ENCODE results near the gene RNPEPL1. TPM values are rescaled to one million over a fixed set of nuclear protein-coding genes. Genes with fewer than 3 reads are reported as not detected.

Gene RNPEPL1
- total RNA-seq, 3 donors from 2014 or later, result 76.4 to 119 (median 76.9) TPM

DNA sequence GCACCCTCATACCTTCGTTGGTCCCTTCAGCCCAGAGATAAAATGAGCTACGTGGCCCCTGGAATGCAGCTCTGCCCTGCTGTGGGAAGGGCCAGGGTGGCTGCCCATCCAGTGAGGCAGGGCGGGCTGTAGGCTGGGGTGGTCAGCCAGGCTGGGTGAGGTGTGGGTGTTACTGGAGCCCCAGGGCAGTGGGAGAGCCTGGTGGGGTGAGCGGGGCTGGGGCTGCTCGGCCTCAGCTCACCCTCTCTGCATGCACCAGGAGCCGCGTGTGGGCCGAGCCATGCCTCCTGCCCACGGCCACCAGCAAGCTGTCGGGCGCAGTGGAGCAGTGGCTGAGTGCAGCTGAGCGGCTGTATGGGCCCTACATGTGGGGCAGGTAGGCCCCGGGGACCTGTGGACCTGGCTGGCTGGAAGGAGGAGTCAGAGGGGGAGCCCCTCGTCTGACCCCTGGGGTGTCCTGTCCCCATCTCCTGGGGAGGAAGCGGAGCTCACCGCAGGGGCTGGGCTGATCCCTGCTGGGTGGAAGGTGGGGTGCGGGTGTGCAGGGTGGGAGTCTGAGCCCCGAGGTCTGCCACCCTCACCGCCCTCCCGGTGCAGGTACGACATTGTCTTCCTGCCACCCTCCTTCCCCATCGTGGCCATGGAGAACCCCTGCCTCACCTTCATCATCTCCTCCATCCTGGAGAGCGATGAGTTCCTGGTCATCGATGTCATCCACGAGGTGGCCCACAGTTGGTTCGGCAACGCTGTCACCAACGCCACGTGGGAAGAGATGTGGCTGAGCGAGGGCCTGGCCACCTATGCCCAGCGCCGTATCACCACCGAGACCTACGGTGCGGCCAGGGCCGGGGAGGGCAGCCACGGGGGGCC lies 5.5 kb downstream of the RNPEPL1 start:
- DNase-seq, result peak in 2 of 3 donors; percentile 24 to 43
- no peaks in the 10 kb centered on the region for H3K9me3 ChIP-seq
- H3K4me3 ChIP-seq, result no peak overlapping the region
- H3K4me1 ChIP-seq (ENCODE audit: low read depth), result peaks cover 19% of the 10 kb centered on the region
- peaks cover 6% of the 10 kb centered on the region for H3K36me3 ChIP-seq (ENCODE audit: low read depth)
- intact Hi-C loops (cut with DNase I, micrococcal nuclease), result no loop called here
- TF ChIP-seq, protein P1, sequence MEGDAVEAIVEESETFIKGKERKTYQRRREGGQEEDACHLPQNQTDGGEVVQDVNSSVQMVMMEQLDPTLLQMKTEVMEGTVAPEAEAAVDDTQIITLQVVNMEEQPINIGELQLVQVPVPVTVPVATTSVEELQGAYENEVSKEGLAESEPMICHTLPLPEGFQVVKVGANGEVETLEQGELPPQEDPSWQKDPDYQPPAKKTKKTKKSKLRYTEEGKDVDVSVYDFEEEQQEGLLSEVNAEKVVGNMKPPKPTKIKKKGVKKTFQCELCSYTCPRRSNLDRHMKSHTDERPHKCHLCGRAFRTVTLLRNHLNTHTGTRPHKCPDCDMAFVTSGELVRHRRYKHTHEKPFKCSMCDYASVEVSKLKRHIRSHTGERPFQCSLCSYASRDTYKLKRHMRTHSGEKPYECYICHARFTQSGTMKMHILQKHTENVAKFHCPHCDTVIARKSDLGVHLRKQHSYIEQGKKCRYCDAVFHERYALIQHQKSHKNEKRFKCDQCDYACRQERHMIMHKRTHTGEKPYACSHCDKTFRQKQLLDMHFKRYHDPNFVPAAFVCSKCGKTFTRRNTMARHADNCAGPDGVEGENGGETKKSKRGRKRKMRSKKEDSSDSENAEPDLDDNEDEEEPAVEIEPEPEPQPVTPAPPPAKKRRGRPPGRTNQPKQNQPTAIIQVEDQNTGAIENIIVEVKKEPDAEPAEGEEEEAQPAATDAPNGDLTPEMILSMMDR (IDR thresholded peaks at IDR 0.05), result no peak
- ATAC-seq, result no peak

DNA sequence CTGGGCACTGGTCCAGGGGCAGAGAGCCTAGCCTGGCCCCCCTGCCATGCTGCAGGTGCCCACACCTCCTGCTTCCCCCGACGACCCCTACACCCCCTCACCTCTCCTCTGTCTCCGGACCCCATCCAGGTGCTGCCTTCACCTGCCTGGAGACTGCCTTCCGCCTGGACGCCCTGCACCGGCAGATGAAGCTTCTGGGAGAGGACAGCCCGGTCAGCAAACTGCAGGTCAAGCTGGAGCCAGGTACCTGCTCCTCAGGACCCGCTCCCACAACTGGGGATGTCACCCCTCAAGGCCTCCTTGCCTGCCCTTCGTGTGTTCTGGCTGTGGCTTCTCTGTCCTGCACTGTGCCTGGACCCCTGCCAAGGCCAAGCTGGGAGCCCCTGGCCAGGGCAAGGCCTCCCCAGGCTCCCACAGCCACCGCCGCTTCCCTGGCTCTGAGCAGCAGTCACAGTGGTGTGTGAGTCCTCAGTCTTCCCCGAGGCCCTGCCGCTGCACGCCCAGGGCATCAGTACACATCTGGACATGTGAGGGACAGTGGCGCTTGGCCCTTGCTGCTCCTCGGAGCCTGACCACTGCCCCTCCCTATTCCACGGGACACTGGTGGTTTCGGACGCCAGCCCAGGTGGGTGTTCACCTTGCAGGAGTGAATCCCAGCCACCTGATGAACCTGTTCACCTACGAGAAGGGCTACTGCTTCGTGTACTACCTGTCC lies 6.3 kb downstream of the RNPEPL1 start:
- intact Hi-C loops (cut with DNase I, micrococcal nuclease), result no loop called here
- DNase-seq, result peak in 2 of 3 donors; percentile 26 to 53
- no peak for ATAC-seq

DNA sequence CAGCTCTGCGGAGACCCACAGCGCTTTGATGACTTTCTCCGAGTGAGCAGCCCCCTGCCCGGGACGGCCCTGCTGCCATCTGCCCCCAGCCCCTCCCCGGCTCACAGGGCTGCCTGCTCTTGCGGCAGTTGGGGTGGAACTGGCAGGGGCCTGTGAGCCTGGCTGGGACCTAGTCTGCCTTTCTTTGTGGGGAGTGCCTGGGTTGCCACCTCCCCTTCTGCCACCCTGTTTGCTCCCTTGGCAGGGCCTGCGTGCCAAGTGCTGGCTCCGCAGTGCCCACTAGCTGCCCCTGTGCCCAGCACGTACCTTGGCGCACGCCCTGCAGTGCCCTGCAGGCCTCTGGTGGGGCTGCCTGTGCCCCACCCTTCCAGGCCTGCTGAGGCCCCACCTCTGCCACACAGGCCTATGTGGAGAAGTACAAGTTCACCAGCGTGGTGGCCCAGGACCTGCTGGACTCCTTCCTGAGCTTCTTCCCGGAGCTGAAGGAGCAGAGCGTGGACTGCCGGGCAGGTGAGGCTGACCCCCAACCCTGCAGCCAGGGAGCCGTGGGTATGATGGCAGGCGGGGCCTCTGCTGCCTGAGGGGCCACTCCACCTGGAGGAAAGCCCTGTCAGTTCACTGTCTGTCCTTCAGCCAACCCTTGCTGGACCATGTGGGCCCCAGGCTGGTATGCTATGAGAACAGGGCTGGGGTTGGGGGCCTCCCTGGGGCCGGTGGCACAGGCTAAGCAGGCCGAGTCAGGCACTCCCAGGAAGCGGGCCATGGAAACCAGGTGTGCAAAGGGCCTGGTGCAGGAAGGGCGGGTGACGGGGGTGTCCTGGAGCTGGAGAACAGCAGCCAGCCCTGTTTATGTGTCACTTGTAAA lies 7.0 kb downstream of the RNPEPL1 start:
- TF ChIP-seq, protein P1 (IDR thresholded peaks at IDR 0.05), result no peak
- ATAC-seq, result no peak
- Histone ChIP-seq H3K36me3 (ENCODE audit: low read depth) (peaks cover 6% of the 10 kb centered on the region), H3K9me3 (no peaks in the 10 kb centered on the region), H3K4me3 (no peak overlapping the region), H3K4me1 (ENCODE audit: low read depth) (peaks cover 15% of the 10 kb centered on the region)
- intact Hi-C loops (cut with DNase I, micrococcal nuclease), result no loop called here
- peak in 2 of 3 donors; percentile 25 to 44 for DNase-seq

More for the DNA sequence above, 6.3 kb downstream of the RNPEPL1 start:
- H3K4me1 ChIP-seq (ENCODE audit: low read depth), result peaks cover 17% of the 10 kb centered on the region
- H3K9me3 ChIP-seq, result no peaks in the 10 kb centered on the region
- TF ChIP-seq, protein P1 (IDR thresholded peaks at IDR 0.05), result no peak
- H3K4me3 ChIP-seq, result no peak overlapping the region
- peaks cover 6% of the 10 kb centered on the region for H3K36me3 ChIP-seq (ENCODE audit: low read depth)

DNA sequence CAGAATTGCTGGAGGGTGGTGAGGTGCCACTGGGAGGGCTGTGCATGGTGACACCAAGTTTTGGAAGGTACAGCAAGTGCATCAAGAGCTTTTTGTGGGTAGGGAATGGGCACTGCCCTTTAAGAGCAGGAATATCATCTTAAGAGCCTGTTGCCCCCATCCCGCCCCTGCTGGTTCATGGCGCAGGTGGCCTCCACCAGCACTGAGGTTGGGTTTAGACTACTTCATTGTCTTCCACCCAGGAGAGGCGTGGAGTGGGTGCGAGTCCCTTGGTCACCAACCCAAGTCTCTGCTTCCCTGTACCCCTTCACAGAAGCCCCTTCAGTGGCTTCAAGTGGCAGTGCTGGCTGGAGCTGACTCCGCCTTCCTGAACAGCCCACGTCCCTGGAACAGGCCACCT lies 7.8 kb downstream of the RNPEPL1 start:
- ATAC-seq (no peak), DNase-seq (no peak)
- Histone ChIP-seq H3K36me3 (ENCODE audit: low read depth) (peaks cover 6% of the 10 kb centered on the region), H3K9me3 (no peaks in the 10 kb centered on the region), H3K4me1 (ENCODE audit: low read depth) (peaks cover 11% of the 10 kb centered on the region), H3K4me3 (no peak overlapping the region)
- TF ChIP-seq, protein P1 (IDR thresholded peaks at IDR 0.05), result no peak
- intact Hi-C loops (cut with DNase I, micrococcal nuclease), result no loop called here
